Lower lobe of right lung (tissue), 2 donors: ENCODE results near the gene SAYSD1. TPM values are rescaled to one million over a fixed set of nuclear protein-coding genes. Genes with fewer than 3 reads are reported as not detected.

Experiments
- ATAC-seq, 2 donors: fragments of 200-7000 bp; cut with Tn5 transposase; one replicate each; pipeline ENCODE4 v1.9.1; 2020 to 2022; ENCODE audit warnings: mild to moderate bottlenecking in 2 of 2, moderate library complexity in 2 of 2
- DNase-seq: peaks from one replicate; pipeline ENCODE4 v3.0.0-alpha.2; 2020
- H3K27ac ChIP-seq: fragments of 200-600 bp; one replicate; pipeline ENCODE4 v1.8.0; 2022
- H3K27me3 ChIP-seq: fragments of 200-600 bp; one replicate; pipeline ENCODE4 v1.8.0; 2022; ENCODE audit warnings: low read depth
- H3K36me3 ChIP-seq: fragments of 200-600 bp; one replicate; pipeline ENCODE4 v1.8.0; 2022; ENCODE audit warnings: mild to moderate bottlenecking
- H3K4me1 ChIP-seq: fragments of 200-600 bp; one replicate; pipeline ENCODE4 v1.8.0; 2022
- H3K4me3 ChIP-seq: fragments of 200-600 bp; one replicate; pipeline ENCODE4 v1.8.0; 2022; ENCODE audit warnings: mild to moderate bottlenecking
- H3K9me3 ChIP-seq: fragments of 200-600 bp; one replicate; pipeline ENCODE4 v1.8.0; 2022
- intact Hi-C: fragments of 100-400 bp; cut with DNase I; formaldehyde crosslinking; loops from one replicate; pipeline ENCODE4 v1.11.0; 2022
- total RNA-seq: library from RNA; stranded (reverse); fragmentation: NEBNext Ultra II Directional; extraction: Animal tissue kit (Norgen Biotek cat#: 25700); gene quantifications from one replicate; pipeline ENCODE4 v1.2.1, GENCODE V29; 2021
- TF ChIP-seq, protein P1 (sequence below): fragments of 200-600 bp; IDR thresholded peaks from one replicate; pipeline ENCODE4 v1.8.0; 2022; ENCODE audit warnings: antibody characterized with exemption, mild to moderate bottlenecking
- donor health status: DM: no; HTN: yes; CAD: no; lungs with severe emphysema.

The SAYSD1 gene
- total RNA-seq, 1 donor from 2014 or later: 15.5 TPM

DNA sequence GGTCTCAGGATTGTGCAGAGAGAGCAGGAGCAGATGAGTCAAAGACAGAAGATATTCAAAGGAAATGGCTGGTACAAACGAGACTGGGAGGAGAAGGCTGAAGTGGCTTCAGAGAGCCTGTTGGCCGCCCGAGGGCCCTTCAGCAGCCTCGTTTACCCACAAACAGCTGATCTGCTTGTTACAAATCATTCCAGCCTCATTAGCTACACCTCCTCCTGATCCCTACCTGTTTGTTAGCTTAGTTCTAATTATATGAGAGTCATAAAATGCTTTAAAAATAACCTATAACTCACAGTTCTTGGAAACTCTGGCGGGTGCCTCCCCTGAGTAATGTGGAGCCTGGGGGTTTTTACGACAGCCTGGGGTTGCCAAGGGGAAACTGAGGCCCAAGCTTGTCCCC is 53.8 kb downstream of the SAYSD1 start:
- DNase-seq: no peak
- peak; percentile 27 to 32 for ATAC-seq
- no peak overlapping the region for H3K4me3 ChIP-seq
- TF ChIP-seq, protein P1, sequence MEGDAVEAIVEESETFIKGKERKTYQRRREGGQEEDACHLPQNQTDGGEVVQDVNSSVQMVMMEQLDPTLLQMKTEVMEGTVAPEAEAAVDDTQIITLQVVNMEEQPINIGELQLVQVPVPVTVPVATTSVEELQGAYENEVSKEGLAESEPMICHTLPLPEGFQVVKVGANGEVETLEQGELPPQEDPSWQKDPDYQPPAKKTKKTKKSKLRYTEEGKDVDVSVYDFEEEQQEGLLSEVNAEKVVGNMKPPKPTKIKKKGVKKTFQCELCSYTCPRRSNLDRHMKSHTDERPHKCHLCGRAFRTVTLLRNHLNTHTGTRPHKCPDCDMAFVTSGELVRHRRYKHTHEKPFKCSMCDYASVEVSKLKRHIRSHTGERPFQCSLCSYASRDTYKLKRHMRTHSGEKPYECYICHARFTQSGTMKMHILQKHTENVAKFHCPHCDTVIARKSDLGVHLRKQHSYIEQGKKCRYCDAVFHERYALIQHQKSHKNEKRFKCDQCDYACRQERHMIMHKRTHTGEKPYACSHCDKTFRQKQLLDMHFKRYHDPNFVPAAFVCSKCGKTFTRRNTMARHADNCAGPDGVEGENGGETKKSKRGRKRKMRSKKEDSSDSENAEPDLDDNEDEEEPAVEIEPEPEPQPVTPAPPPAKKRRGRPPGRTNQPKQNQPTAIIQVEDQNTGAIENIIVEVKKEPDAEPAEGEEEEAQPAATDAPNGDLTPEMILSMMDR: no peak
- H3K9me3 ChIP-seq: no peaks in the 10 kb centered on the region
- H3K27ac ChIP-seq: no peak overlapping the region
- intact Hi-C loops: no loop called here
- H3K36me3 ChIP-seq: no peaks in the 10 kb centered on the region
- H3K27me3 ChIP-seq: no peaks in the 10 kb centered on the region
- H3K4me1 ChIP-seq: no peaks in the 10 kb centered on the region

DNA sequence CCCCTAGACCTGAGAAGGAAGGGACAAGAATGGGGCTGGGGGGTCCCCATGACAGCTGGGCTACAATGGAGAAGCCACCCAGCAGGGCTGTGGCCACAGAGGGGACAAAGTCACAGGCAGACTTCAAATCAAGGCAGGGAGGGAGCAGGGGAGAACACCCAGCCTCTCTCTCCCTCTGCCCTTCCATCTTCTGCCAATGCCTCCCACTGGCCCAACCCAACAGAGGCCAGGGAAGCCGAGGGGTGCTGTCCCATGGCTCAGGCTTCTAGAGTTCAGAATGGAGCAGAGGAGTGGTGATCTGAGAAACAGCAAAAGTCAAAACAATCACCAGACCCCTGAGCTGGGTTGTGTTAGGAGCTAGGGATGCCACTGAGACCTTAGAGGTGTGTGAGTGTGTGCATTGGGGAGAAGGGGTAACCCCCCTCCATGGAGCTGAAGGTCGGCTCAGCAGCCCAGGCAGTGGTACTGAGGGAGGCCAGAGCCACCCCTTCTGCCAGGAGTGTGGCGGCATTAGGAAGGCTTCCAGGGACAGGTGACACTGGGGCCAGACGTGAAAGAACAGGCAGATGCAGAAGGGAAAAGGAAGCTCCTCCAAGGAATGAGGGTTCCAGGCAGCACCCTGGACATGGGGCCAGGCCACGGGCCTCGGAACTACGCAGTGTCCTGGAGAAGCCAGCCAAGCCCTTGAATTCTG is 54.4 kb downstream of the SAYSD1 start:
- intact Hi-C loops: no loop called here

DNA sequence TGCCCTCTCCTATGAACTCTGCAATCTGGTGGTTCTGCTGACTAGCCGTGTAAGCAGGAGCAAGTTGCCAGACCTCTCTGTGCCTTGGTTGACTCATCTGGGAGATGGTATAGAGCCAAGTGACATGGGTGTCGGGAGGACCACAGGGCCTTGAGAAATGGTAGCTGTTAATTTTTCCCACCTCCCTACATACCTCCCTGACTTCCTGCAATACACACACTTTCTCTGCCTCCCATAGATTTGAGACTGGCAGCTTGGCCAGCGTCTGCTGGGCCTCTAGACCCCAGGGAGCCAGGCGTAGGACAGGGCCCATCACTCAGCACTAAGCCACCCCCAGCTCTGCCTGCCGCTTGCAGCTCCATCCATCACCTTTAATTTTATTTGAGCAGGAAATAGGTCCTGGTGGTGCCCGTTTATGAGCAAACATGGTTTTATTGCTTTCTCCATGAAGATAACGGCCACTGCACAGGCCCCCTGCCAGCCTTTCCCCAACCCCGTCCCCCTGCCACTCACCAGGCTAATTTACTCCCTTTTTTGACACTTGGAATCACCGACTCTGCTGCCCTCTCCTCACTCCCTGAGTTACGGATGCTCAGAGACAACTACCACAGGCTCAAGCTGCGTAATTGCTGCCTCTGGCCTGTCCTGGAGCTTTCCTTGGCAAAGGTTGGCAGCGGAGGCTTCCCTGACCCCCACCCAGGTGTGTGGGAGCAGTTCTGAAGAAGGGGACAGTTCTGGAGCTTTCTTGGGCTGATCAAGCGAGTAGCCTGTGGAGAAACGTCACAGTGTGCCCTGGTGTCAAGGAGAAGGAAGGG is 55.3 kb downstream of the SAYSD1 start:
- H3K27me3 ChIP-seq: no peaks in the 10 kb centered on the region
- H3K9me3 ChIP-seq: no peaks in the 10 kb centered on the region
- intact Hi-C loops: no loop called here
- DNase-seq (no peak), ATAC-seq (no peak)
- H3K4me3 ChIP-seq: no peak overlapping the region
- no peak overlapping the region for H3K27ac ChIP-seq
- no peaks in the 10 kb centered on the region for H3K36me3 ChIP-seq
- no peaks in the 10 kb centered on the region for H3K4me1 ChIP-seq
- TF ChIP-seq, protein P1: no peak

More for the DNA sequence above, 54.4 kb downstream of the SAYSD1 start:
- Histone ChIP-seq H3K4me3 (no peak overlapping the region), H3K4me1 (no peaks in the 10 kb centered on the region), H3K36me3 (no peaks in the 10 kb centered on the region), H3K9me3 (no peaks in the 10 kb centered on the region), H3K27ac (no peak overlapping the region), H3K27me3 (no peaks in the 10 kb centered on the region)
- ATAC-seq (no peak), DNase-seq (no peak)
- TF ChIP-seq, protein P1: no peak

DNA sequence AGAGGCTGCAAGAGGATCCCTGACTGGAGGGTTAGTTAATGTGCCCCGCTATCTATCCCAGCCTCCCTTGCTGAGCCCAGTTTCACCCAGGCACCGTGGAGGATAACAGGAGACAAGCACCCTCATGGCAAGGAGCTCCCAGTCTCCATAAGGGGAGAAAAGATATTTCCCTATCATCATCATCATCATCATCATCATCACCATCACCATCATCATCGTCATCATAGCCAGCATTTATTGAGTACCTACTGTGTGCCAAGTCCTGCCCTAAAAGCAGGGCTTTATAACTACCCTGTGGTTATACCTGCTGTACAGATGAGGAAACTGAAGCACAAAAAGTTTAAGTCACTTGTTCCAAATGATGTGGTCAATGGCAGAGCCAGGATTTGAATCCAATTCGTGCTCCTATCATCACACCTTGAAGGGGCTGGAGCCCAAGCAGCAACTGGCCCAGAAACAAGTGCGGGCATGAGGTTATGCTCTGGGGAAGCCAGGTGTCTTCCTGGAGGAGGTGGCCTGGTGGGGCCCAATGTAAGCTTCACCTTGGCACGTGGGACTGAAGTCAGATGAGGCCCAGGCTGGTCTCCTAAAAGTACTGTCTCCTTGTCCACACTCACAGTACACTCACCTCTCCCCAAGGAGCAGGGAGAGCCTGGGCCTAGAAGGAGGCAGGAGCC is 56.4 kb downstream of the SAYSD1 start:
- Histone ChIP-seq H3K36me3 (no peaks in the 10 kb centered on the region), H3K4me3 (no peak overlapping the region), H3K27me3 (no peaks in the 10 kb centered on the region), H3K4me1 (no peaks in the 10 kb centered on the region), H3K9me3 (no peaks in the 10 kb centered on the region), H3K27ac (no peak overlapping the region)
- intact Hi-C loops: no loop called here
- TF ChIP-seq, protein P1: no peak
- ATAC-seq: no peak
- no peak for DNase-seq

DNA sequence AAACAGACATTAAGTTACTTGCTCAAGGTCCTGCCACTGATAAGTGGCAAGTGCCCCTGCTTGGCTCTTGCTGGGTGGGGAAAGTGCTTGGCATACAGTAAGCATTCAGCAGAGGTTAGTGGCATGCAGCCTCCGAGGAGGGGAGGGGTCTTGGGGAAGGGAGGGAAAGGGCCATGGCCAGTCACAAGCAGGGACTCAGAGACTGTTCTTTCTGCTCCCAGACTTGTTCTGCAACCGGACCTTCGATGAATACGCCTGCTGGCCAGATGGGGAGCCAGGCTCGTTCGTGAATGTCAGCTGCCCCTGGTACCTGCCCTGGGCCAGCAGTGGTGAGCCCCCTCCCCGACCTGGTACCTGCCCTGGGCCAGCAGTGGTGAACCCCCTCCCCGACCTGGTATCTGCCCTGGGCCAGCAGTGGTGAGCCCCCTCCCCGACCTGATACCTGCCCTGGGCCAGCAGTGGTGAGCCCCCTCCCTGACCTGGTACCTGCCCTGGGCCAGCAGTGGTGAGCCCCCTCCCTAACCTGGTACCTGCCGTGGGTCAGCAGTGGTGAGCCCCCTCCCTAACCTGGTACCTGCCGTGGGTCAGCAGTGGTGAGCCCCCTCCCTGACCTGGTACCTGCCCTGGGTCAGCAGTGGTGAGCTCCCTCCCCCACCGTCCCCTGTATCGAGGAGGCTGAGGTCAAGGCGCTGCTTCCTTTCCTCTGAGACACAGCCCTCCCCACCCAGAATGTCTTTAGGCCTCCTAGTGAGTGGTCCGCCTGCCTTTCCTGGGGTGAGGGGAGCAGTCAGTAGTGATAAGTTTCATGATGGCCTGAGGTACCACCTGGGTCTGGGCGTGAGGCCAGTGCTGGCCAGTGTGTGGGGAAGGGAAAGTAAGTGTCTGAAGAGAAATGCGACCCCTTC is 57.5 kb downstream of the SAYSD1 start:
- TF ChIP-seq, protein P1: no peak
- H3K36me3 ChIP-seq: no peaks in the 10 kb centered on the region
- intact Hi-C loops: no loop called here
- no peaks in the 10 kb centered on the region for H3K4me1 ChIP-seq
- ATAC-seq (no peak), DNase-seq (no peak)
- H3K9me3 ChIP-seq: no peaks in the 10 kb centered on the region
- H3K27me3 ChIP-seq: no peaks in the 10 kb centered on the region
- H3K27ac ChIP-seq: no peak overlapping the region
- H3K4me3 ChIP-seq: no peak overlapping the region
